Measurements from ENCODE around the gene DOCK1. TPM values are rescaled to one million over a fixed set of nuclear protein-coding genes. Genes with fewer than 3 reads are reported as not detected.

The DOCK1 gene
- total RNA-seq, 2 donors from 2014 or later = 46.4 to 49.0 TPM

GRCh38 chr10:127358337-127358736, 453.1 kb downstream of the DOCK1 start:
- no peaks in the 10 kb centered on the region for H3K4me1 ChIP-seq
- H3K9ac ChIP-seq (ENCODE audit: low read depth in 2 of 2, low read length in 2 of 2) = no peak overlapping the region
- no peaks in the 10 kb centered on the region for H3K27me3 ChIP-seq
- intact Hi-C loops (cut with DNase I) = no loop called here
- TF ChIP-seq CTCF (IDR thresholded peaks at IDR 0.05) = no peak
- H3K36me3 ChIP-seq = no peaks in the 10 kb centered on the region
- DNase-seq = no peak
- no peak overlapping the region for H3K27ac ChIP-seq
- H3K9me3 ChIP-seq = no peaks in the 10 kb centered on the region
- H3K4me3 ChIP-seq = no peak overlapping the region

- intact Hi-C loops (cut with DNase I) = no loop called here
- H3K4me1 ChIP-seq = no peaks in the 10 kb centered on the region
- no peak for TF ChIP-seq CTCF (IDR thresholded peaks at IDR 0.05)
- no peak overlapping the region for H3K9ac ChIP-seq (ENCODE audit: low read depth in 2 of 2, low read length in 2 of 2)
- no peaks in the 10 kb centered on the region for H3K9me3 ChIP-seq
- DNase-seq = no peak
- H3K36me3 ChIP-seq = no peaks in the 10 kb centered on the region
- no peaks in the 10 kb centered on the region for H3K27me3 ChIP-seq
- H3K4me3 ChIP-seq = no peak overlapping the region
- H3K27ac ChIP-seq = no peak overlapping the region
These were observed 458.8 kb downstream of the DOCK1 start for GRCh38 chr10:127364034-127364433.

GRCh38 chr10:127368101-127368500, 462.9 kb downstream of the DOCK1 start:
- no peaks in the 10 kb centered on the region for H3K36me3 ChIP-seq
- H3K27ac ChIP-seq = no peak overlapping the region
- intact Hi-C loops (cut with DNase I) = no loop called here
- no peak for TF ChIP-seq CTCF (IDR thresholded peaks at IDR 0.05)
- H3K4me3 ChIP-seq = no peak overlapping the region
- no peak for DNase-seq
- H3K9ac ChIP-seq (ENCODE audit: low read depth in 2 of 2, low read length in 2 of 2) = no peak overlapping the region
- H3K4me1 ChIP-seq = no peaks in the 10 kb centered on the region
- H3K9me3 ChIP-seq = no peaks in the 10 kb centered on the region
- no peaks in the 10 kb centered on the region for H3K27me3 ChIP-seq

- no peaks in the 10 kb centered on the region for H3K36me3 ChIP-seq
- H3K9me3 ChIP-seq = no peaks in the 10 kb centered on the region
- DNase-seq = no peak
- intact Hi-C loops (cut with DNase I) = no loop called here
- no peak overlapping the region for H3K4me3 ChIP-seq
- no peaks in the 10 kb centered on the region for H3K4me1 ChIP-seq
- no peaks in the 10 kb centered on the region for H3K27me3 ChIP-seq
- no peak for TF ChIP-seq CTCF (IDR thresholded peaks at IDR 0.05)
- no peak overlapping the region for H3K9ac ChIP-seq (ENCODE audit: low read depth in 2 of 2, low read length in 2 of 2)
- H3K27ac ChIP-seq = no peak overlapping the region
These were observed 463.7 kb downstream of the DOCK1 start for GRCh38 chr10:127368929-127369328.

- Histone ChIP-seq H3K4me1 (no peaks in the 10 kb centered on the region), H3K27me3 (no peaks in the 10 kb centered on the region), H3K4me3 (no peak overlapping the region), H3K9ac (ENCODE audit: low read depth in 2 of 2, low read length in 2 of 2) (no peak overlapping the region), H3K36me3 (no peaks in the 10 kb centered on the region), H3K27ac (no peak overlapping the region), H3K9me3 (no peaks in the 10 kb centered on the region)
- no peak for TF ChIP-seq CTCF (IDR thresholded peaks at IDR 0.05)
- intact Hi-C loops (cut with DNase I) = no loop called here
- DNase-seq = no peak
These were observed 465.4 kb downstream of the DOCK1 start for GRCh38 chr10:127370601-127371000.

GRCh38 chr10:127372361-127372760, 467.1 kb downstream of the DOCK1 start:
- Histone ChIP-seq H3K9ac (ENCODE audit: low read depth in 2 of 2, low read length in 2 of 2) (no peak overlapping the region), H3K27ac (no peak overlapping the region), H3K9me3 (no peaks in the 10 kb centered on the region), H3K27me3 (no peaks in the 10 kb centered on the region), H3K36me3 (no peaks in the 10 kb centered on the region), H3K4me3 (no peak overlapping the region), H3K4me1 (no peaks in the 10 kb centered on the region)
- TF ChIP-seq CTCF (IDR thresholded peaks at IDR 0.05) = no peak
- intact Hi-C loops (cut with DNase I) = no loop called here
- no peak for DNase-seq

All from colonic mucosa (tissue), 4 donors.